ENCODE results near the gene RBM20.

RBM20 gene

DNA sequence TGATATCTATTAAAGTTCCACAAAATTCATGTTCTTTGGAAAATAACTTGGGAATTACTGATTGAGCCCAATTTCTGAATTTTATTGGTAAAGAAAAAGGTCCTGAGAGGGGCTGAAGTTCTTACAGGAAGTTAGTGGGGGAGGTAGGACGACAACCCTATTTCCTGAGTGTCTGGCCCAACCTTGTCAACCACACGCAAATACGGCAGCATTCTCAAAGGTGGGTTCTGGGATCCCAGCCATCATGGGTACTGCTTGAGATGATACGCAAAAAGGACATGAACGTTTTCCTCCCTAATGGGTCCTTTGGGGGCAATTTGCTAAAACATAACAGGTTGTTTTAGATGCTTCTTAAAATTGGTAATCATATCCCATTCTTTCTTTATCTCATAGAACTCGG lies 224.8 kb downstream of the RBM20 start:
- DNase-seq (ENCODE audit: low read depth, low spot score), result no peak
- ChIA-PET POLR2A (interaction anchor here (1.1 kb wide), 1 partner anchor 109 kb away, joined by 3 read pairs; no protein-coding TSS in a partner anchor), CTCF (interaction anchor here (0.6 to 2.1 kb wide), 2 partner anchors 258 to 1443 kb away, joined by 3 to 7 read pairs; no protein-coding TSS in a partner anchor)
- H3K4me3 ChIP-seq (ENCODE audit: low read depth, low read length), result no peak overlapping the region
- no peak for TF ChIP-seq CTCF (IDR thresholded peaks at IDR 0.05; ENCODE audit: insufficient read depth, low read length, missing control alignments)

GRCh38 chr10:110870823-110871297 lies 226.7 kb downstream of the RBM20 start:
- no peak overlapping the region for H3K4me3 ChIP-seq (ENCODE audit: low read depth, low read length)
- POLR2A ChIA-PET, result interaction anchor here (0.7 to 1.2 kb wide), 6 partner anchors 11 to 566 kb away, joined by 3 to 8 read pairs (median 6); partner anchors contain the start of gene SMNDC1

DNA sequence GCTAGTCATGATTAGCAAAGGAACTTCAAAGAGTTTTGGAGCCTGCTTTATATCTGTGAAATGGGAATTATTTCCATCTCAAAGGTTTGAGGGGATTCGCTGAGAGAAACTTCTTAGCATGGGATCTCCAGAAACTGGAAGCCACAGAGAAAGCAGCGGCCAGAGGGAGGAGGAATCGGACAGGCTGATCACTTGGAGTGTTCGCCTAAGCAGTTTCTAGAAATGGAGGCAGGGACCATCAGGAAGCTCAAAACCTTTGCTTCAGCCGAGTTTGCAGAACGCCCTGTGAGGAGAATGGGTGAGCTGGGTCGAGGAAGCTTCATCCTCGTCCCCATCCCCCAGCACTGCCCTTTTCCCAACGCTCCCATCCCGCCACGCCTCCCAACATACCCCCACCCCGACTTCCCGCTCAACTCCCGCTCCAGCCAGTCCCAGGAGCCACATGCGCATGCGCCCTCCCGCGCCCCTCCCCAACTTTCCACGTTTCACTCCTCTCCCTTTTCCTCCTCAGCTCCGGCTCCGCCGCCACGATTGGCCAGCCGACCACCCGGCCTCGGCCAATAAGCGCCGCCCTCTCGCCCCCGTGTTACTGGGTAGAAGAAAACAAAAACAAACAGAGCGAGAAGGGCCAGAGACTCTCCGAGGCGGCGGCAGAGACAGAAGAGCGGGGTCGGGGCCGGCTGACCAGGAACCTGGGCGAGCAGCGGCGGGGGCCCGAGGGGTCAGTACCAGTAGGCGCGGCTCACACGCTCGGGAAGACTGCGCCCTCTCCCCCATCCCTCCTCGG lies 227.4 kb downstream of the RBM20 start, which contains the start of gene PDCD4:
TSS of gene PDCD4 (plus strand) at position 631 of the 787 bp plus-strand sequence. CDS start 4,100 bp downstream, outside the sequence.
- peak within 1 kb of the TSS; percentile 71 for H3K4me3 ChIP-seq (ENCODE audit: low read depth, low read length)
- peak; percentile 86 for DNase-seq (ENCODE audit: low read depth, low spot score)
- POLR2A ChIA-PET, result interaction anchor here (0.6 to 1.2 kb wide), 10 partner anchors 12 to 566 kb away, joined by 3 to 8 read pairs (median 4); partner anchors contain the start of gene SMNDC1
- CTCF ChIA-PET, result interaction anchor here (0.9 to 1.2 kb wide), 3 partner anchors 11 to 126 kb away, joined by 3 read pairs; no protein-coding TSS in a partner anchor
- TF ChIP-seq CTCF (IDR thresholded peaks at IDR 0.05; ENCODE audit: insufficient read depth, low read length, missing control alignments), result no peak

More at GRCh38 chr10:110870823-110871297, 226.7 kb downstream of the RBM20 start:
- no peak for DNase-seq (ENCODE audit: low read depth, low spot score)
- TF ChIP-seq CTCF (IDR thresholded peaks at IDR 0.05; ENCODE audit: insufficient read depth, low read length, missing control alignments), result no peak
- CTCF ChIA-PET, result interaction anchor here (0.9 to 1.2 kb wide), 2 partner anchors 10 to 125 kb away, joined by 3 read pairs; no protein-coding TSS in a partner anchor

- ChIA-PET CTCF (interaction anchor here (0.9 to 1.4 kb wide), 8 partner anchors 11 to 127 kb away, joined by 3 to 6 read pairs (median 4); no protein-coding TSS in a partner anchor), POLR2A (interaction anchor here (0.5 to 1.2 kb wide), 6 partner anchors 13 to 567 kb away, joined by 3 to 8 read pairs (median 4); partner anchors contain the start of gene SMNDC1)
- peak overlapping the region; percentile 71 for H3K4me3 ChIP-seq (ENCODE audit: low read depth, low read length)
- peak; percentile 20 for TF ChIP-seq CTCF (IDR thresholded peaks at IDR 0.05; ENCODE audit: insufficient read depth, low read length, missing control alignments)
- DNase-seq (ENCODE audit: low read depth, low spot score), result peak; percentile 24
Observed at GRCh38 chr10:110872145-110872983, 228.2 kb downstream of the RBM20 start.

GRCh38 chr10:110872984-110873923 lies 229.1 kb downstream of the RBM20 start:
- POLR2A ChIA-PET, result interaction anchor here (0.5 to 1.0 kb wide), 4 partner anchors 14 to 378 kb away, joined by 3 read pairs; no protein-coding TSS in a partner anchor

More at GRCh38 chr10:110872984-110873923, 229.1 kb downstream of the RBM20 start:
- no peak for TF ChIP-seq CTCF (IDR thresholded peaks at IDR 0.05; ENCODE audit: insufficient read depth, low read length, missing control alignments)
- DNase-seq (ENCODE audit: low read depth, low spot score), result no peak
- H3K4me3 ChIP-seq (ENCODE audit: low read depth, low read length), result peak overlapping the region; percentile 71
- CTCF ChIA-PET, result interaction anchor here (0.9 to 1.4 kb wide), 6 partner anchors 10 to 127 kb away, joined by 3 to 6 read pairs (median 4); no protein-coding TSS in a partner anchor

Measured in AG04449 (cell line).